Stimulated activated memory B cell treated with anti-CD40 and anti-IgM and Interleukin-4, amounts not matched to agents 10 μg/mL and 1 μg/mL and 100 μg/mL, for 72 hours (primary cell): Measurements from ENCODE around the gene SHOC2.
A peak's percentile ranks its signal among the peaks of the same experiment; 100 is the strongest.

Experiments
- ATAC-seq: fragments of 150-1000 bp; cut with Tn5 transposase; 2 replicates; pipeline ENCODE4 v1.10.0; 2021
- H3K27ac Mint-ChIP-seq: one replicate; pipeline ENCODE4 v1.8.0; 2022; ENCODE audit warnings: mild to moderate bottlenecking, mixed read lengths
- H3K27me3 Mint-ChIP-seq: one replicate; pipeline ENCODE4 v1.8.0; 2022; ENCODE audit warnings: mixed read lengths
- H3K36me3 Mint-ChIP-seq: one replicate; pipeline ENCODE4 v1.8.0; 2022; ENCODE audit warnings: mixed read lengths
- H3K4me1 Mint-ChIP-seq: one replicate; pipeline ENCODE4 v1.8.0; 2022; ENCODE audit warnings: mixed read lengths
- H3K4me3 Mint-ChIP-seq: one replicate; pipeline ENCODE4 v1.8.0; 2022; ENCODE audit warnings: mild to moderate bottlenecking, moderate library complexity, mixed read lengths
- H3K9me3 Mint-ChIP-seq: one replicate; pipeline ENCODE4 v1.8.0; 2022; ENCODE audit warnings: mixed read lengths

The SHOC2 gene

DNA sequence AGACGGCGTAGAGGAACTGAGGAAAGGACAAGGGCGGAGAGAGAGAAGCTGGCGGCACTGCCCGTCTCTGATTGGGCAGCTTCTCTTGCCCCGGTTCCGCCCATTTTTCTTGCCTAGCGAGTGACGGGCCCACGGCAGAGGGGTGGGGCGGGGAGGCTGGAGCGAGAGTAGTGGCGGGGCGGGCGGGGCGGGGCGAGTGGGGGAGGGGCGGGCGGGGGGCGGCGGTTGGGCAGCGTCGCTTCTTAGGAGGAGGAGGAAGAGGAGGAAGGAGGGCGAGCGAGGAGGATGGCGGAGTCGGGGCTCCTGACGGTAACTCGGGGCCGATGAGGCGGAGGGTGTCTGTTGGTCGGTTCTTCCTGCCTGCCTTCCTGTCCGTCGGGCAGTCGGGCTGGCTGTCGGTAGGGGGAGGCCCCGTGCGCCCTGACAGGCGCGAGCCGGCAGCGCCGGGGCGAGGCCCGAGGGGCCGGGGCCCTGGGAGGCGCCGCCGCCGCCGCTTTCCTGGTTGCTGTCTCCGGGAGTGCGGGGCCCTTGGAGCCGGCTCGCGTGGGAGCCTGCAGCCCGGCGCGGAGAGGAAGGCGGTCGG lies at the start of gene SHOC2:
SHOC2 (plus strand) TSS at position 256 of the 583 bp plus-strand sequence. CDS start 44,755 bp downstream, outside the sequence.
- H3K4me1 Mint-ChIP-seq, result peaks cover 37% of the 10 kb centered on the region
- H3K9me3 Mint-ChIP-seq, result no peaks in the 10 kb centered on the region
- H3K27me3 Mint-ChIP-seq, result no peaks in the 10 kb centered on the region
- peaks cover 5% of the 10 kb centered on the region for H3K36me3 Mint-ChIP-seq
- peak within 1 kb of the TSS; percentile 92 for H3K27ac Mint-ChIP-seq
- peak within 1 kb of the TSS; percentile 100 for H3K4me3 Mint-ChIP-seq
- peak; percentile 47 for ATAC-seq

DNA sequence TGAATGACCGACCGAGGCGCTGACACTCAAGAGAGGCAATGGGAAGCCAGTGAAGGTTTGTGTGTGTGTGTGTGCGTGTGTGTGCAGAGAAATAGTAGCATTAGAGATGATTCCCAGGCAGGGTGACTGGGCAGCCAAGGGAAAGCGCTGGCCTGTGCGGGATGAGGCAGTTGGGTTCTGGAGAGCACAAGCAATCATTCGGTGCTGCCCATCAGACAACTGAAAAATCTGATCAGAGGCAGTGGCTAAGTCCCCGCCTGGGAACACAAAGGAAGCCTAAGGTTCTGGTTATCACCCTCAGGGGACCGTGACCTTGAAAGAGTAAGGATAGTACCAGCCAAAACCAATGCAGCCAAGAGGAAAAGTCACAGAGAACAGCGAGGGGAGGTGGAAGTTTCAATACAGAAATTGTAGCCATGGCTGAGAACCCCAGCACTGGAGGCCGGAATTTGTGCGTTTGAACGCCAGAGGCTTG lies 48.5 kb upstream of the SHOC2 start:
- Mint-ChIP-seq H3K36me3 (no peaks in the 10 kb centered on the region), H3K9me3 (no peaks in the 10 kb centered on the region), H3K27me3 (no peaks in the 10 kb centered on the region), H3K4me3 (peak overlapping the region; percentile 86), H3K27ac (peak overlapping the region; percentile 93), H3K4me1 (peaks cover 64% of the 10 kb centered on the region)
- no peak for ATAC-seq

DNA sequence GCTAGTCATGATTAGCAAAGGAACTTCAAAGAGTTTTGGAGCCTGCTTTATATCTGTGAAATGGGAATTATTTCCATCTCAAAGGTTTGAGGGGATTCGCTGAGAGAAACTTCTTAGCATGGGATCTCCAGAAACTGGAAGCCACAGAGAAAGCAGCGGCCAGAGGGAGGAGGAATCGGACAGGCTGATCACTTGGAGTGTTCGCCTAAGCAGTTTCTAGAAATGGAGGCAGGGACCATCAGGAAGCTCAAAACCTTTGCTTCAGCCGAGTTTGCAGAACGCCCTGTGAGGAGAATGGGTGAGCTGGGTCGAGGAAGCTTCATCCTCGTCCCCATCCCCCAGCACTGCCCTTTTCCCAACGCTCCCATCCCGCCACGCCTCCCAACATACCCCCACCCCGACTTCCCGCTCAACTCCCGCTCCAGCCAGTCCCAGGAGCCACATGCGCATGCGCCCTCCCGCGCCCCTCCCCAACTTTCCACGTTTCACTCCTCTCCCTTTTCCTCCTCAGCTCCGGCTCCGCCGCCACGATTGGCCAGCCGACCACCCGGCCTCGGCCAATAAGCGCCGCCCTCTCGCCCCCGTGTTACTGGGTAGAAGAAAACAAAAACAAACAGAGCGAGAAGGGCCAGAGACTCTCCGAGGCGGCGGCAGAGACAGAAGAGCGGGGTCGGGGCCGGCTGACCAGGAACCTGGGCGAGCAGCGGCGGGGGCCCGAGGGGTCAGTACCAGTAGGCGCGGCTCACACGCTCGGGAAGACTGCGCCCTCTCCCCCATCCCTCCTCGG lies 47.9 kb upstream of the SHOC2 start, which contains the start of gene PDCD4:
PDCD4 (plus strand) TSS at position 631 of the 787 bp plus-strand sequence. CDS start 4,100 bp downstream, outside the sequence.
- H3K36me3 Mint-ChIP-seq, result no peaks in the 10 kb centered on the region
- peak within 1 kb of the TSS; percentile 86 for H3K4me3 Mint-ChIP-seq
- H3K27ac Mint-ChIP-seq, result peak within 1 kb of the TSS; percentile 93
- H3K9me3 Mint-ChIP-seq, result no peaks in the 10 kb centered on the region
- peak; percentile 93 for ATAC-seq
- no peaks in the 10 kb centered on the region for H3K27me3 Mint-ChIP-seq
- H3K4me1 Mint-ChIP-seq, result peaks cover 58% of the 10 kb centered on the region

DNA sequence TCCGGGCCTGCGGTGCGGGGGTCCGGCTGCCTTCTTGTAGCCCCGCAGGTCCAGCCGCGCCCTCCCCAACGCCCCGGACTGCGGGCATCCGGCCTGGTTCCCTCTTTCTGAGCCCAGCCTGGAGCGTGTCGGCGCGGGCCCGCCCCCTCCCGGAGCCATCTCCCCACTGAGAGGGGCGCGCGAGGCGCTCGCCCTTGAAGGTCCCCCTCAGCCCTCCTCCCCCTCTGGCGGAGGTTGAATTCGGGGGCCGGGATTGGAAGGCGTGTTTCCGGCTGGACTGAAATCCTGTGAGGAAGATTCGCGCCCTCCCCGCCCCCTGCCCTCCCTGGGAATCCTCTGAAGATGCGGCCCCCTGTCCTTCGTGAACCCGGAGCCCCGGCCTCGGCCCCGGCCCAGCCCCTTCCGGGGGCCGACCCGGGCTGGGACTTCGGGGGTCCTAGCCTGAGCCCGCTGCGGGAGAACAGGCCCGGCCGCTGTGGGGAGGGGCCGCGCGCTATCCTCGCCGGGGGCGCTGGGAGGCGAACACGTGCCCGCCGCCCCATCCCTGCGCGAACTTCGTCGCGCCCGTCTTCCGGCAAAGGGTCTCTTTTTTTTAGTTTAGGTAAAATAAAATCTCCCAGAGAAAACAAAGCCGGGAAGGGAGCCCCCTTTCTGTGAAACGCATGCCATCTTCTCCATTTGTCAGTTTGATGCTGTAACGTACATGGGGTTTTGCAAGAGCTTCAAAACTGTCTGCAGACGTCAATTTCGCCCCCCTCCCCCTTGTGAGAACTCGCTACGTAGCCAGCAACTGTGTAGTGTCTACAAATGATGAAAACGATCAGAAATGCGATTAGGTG lies 47.0 kb upstream of the SHOC2 start:
- H3K27me3 Mint-ChIP-seq, result no peaks in the 10 kb centered on the region
- peaks cover 51% of the 10 kb centered on the region for H3K4me1 Mint-ChIP-seq
- H3K9me3 Mint-ChIP-seq, result no peaks in the 10 kb centered on the region
- H3K27ac Mint-ChIP-seq, result peak overlapping the region; percentile 93
- ATAC-seq, result peak; percentile 85
- no peaks in the 10 kb centered on the region for H3K36me3 Mint-ChIP-seq
- H3K4me3 Mint-ChIP-seq, result peak overlapping the region; percentile 86

DNA sequence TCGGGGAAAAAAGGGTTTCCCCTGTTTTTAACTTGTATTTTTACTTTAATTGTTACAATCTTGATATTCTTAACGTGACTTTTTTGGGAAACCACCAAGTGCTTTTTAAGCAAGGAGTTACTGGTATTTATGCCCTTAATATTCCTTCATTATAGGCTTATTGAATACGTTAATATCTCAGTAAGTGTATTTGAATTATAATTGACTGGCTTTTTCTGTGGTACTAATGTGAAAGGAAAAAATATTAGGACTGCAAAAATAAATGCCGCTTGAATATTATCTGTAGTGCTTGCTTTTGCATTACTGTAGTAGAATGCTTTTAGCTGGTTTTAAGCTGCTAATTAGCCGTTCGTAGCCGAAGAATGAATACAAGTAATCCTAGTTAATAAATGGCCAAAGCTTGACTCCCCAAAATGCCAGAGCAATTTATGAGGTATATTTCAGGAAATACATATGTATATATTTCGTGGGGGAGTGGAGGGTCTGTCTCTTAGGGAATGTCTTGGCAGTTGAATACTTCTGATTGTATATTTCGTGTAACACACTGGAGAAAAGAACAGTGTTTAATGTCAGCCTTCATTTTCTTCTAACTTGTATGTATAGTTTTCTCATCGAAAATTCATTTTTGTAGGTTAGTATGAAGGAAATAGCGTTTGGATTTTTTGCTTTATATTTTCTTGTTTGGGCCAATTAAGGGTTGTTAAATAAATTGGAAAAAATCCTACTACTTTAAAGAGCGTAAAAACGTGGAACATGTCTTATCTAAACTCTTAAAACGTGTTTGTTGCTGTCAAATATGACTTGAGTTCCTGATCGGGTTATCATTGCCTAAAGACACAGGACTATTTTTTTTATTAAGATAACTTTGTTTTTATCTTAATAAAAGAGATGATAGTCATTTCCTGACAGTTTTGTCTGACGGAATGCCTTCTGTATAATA lies 46.1 kb upstream of the SHOC2 start:
- ATAC-seq, result no peak
- H3K4me3 Mint-ChIP-seq, result peak overlapping the region; percentile 86
- peaks cover 6% of the 10 kb centered on the region for H3K36me3 Mint-ChIP-seq
- peak overlapping the region; percentile 93 for H3K27ac Mint-ChIP-seq
- H3K9me3 Mint-ChIP-seq, result no peaks in the 10 kb centered on the region
- peaks cover 51% of the 10 kb centered on the region for H3K4me1 Mint-ChIP-seq
- no peaks in the 10 kb centered on the region for H3K27me3 Mint-ChIP-seq

DNA sequence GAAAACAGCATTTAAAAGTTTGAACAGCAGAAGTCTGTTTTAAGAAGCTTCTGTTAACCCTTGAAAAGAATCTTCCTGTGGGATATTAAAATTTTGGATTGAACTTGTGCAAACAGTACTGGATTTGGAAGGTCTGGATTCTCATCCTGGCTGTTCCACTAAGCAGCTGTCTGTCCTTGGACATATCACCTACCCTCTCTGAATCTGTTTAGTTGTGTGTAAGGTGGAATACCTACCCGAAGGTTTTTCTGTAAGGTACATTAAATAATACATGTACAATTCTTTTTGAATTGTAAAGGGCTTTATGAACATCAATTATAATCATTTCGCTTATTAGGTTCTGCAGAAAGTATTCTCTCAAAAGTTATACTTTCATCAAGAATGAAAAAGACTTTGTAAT lies 45.5 kb upstream of the SHOC2 start:
- no peak for ATAC-seq
- no peaks in the 10 kb centered on the region for H3K27me3 Mint-ChIP-seq
- H3K9me3 Mint-ChIP-seq, result no peaks in the 10 kb centered on the region
- peaks cover 51% of the 10 kb centered on the region for H3K4me1 Mint-ChIP-seq
- peak overlapping the region; percentile 61 for H3K4me3 Mint-ChIP-seq
- peak overlapping the region; percentile 93 for H3K27ac Mint-ChIP-seq
- H3K36me3 Mint-ChIP-seq, result peaks cover 13% of the 10 kb centered on the region

DNA sequence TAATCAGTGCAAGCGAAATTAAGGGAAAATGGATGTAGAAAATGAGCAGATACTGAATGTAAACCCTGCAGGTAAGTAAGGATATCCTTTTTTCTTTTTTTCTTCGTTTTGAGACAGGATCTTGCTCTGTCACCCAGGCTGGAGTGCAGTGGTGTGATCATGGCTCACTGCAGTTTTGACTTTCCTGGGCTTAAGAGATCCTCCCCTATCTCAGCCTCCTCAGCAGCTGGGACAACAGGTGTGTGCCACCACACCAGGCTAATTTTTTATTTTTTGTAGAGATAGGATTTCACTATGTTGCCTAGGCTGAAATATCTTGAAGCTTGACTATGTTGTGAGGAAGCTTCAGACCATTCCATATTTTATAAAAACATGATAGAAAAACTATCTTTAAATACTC lies 43.4 kb upstream of the SHOC2 start:
- H3K4me3 Mint-ChIP-seq, result no peak overlapping the region
- H3K27ac Mint-ChIP-seq, result peak overlapping the region; percentile 24
- H3K27me3 Mint-ChIP-seq, result no peaks in the 10 kb centered on the region
- no peaks in the 10 kb centered on the region for H3K9me3 Mint-ChIP-seq
- H3K36me3 Mint-ChIP-seq, result peaks cover 25% of the 10 kb centered on the region
- peaks cover 47% of the 10 kb centered on the region for H3K4me1 Mint-ChIP-seq
- no peak for ATAC-seq

DNA sequence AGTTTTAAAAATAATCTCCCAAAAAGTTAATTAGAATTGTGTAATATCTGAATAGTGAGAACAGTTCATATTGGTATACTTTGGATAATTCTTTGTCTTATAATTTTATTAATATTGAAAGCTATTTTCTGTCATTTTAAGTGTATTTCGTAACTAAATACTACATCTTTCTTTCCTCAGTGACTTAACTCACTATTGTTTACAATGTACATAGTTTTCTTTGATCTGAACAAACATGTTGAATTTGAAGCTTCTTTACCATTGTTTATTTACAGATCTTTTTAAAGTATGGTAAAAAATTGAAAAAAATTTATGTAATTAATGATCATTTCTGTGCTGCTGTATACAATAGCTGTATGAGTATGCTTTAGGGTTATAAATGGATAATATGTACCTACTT lies 42.6 kb upstream of the SHOC2 start:
- peaks cover 50% of the 10 kb centered on the region for H3K4me1 Mint-ChIP-seq
- H3K36me3 Mint-ChIP-seq, result peaks cover 33% of the 10 kb centered on the region
- H3K27ac Mint-ChIP-seq, result no peak overlapping the region
- no peak overlapping the region for H3K4me3 Mint-ChIP-seq
- no peaks in the 10 kb centered on the region for H3K27me3 Mint-ChIP-seq
- ATAC-seq, result no peak
- H3K9me3 Mint-ChIP-seq, result no peaks in the 10 kb centered on the region

DNA sequence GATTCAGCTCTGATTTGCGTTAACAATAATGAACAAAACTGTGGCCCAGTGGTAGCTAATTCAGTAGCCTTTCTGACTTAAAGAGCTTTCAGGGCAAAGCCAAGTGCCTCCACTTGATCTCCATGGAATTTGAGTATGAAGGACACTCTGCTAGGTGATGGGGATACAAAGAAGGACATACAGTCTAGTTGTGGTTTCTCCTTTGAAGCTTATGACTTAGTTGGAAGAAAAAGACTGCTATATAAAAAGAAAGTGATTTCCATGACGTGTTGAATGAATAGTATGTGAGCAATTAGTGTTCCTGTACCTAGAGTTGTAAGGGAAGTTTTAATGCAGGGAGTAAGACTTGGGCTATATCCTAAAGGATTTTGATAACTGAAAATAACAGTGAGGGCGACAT lies 39.4 kb upstream of the SHOC2 start:
- Mint-ChIP-seq H3K27ac (peak overlapping the region; percentile 71), H3K27me3 (no peaks in the 10 kb centered on the region), H3K9me3 (no peaks in the 10 kb centered on the region), H3K36me3 (peaks cover 49% of the 10 kb centered on the region), H3K4me3 (no peak overlapping the region), H3K4me1 (peaks cover 62% of the 10 kb centered on the region)
- no peak for ATAC-seq

DNA sequence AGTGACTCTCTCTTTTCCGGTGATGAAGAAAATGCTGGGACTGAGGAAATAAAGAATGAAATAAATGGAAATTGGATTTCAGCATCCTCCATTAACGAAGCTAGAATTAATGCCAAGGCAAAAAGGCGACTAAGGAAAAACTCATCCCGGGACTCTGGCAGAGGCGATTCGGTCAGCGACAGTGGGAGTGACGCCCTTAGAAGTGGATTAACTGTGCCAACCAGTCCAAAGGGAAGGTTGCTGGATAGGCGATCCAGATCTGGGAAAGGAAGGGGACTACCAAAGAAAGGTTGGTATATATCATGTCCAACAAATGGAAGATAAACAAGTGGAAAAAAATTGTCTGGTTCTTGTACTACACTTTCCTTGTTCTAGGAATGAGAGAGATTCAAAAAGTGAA lies 38.2 kb upstream of the SHOC2 start:
- Mint-ChIP-seq H3K4me3 (no peak overlapping the region), H3K4me1 (peaks cover 60% of the 10 kb centered on the region), H3K9me3 (no peaks in the 10 kb centered on the region), H3K27me3 (no peaks in the 10 kb centered on the region), H3K36me3 (peaks cover 56% of the 10 kb centered on the region), H3K27ac (no peak overlapping the region)
- no peak for ATAC-seq

DNA sequence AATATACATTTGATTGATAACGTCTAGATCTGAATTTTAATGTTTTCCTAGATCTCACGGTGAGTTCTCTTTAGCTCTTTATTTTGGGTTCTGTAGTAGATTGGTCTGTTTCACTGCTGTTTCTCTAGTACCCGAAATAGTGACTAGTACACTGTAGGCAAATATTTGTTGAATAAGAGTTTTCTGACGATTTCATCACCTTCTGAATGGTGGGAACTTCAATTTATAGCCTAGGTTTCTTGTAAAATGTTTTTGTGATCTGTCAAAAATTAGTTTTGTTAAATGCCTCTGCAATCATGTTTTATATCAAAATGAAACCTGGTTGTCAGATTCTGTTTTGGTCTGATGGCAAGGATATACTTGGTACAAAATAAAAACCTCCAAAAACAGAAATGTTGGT lies 37.5 kb upstream of the SHOC2 start:
- no peak for ATAC-seq
- Mint-ChIP-seq H3K27ac (no peak overlapping the region), H3K9me3 (no peaks in the 10 kb centered on the region)

DNA sequence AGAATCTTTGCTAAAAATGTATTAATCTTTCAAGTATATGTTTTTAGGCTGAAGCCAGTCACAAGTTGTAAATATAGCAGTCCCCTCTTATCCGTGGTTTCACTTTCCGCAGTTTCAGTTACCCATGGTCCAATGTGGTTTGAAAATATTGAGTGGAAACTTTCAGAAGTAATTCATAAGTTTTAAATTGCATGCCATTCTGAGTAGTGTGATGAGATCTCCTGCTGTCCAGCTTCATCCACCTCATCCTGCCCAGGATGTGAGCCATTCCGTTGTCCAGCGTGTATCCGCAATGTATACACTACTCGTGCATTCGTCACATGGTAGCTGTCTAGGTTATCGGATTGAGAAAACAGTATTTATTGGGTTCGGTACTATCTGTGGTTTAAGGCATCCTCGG lies 35.5 kb upstream of the SHOC2 start:
- Mint-ChIP-seq H3K4me3 (peak overlapping the region; percentile 4), H3K27ac (peak overlapping the region; percentile 13), H3K36me3 (peaks cover 52% of the 10 kb centered on the region), H3K9me3 (no peaks in the 10 kb centered on the region), H3K27me3 (no peaks in the 10 kb centered on the region), H3K4me1 (peaks cover 51% of the 10 kb centered on the region)
- peak; percentile 27 for ATAC-seq

More for the DNA sequence above, 37.5 kb upstream of the SHOC2 start:
- peaks cover 63% of the 10 kb centered on the region for H3K4me1 Mint-ChIP-seq
- H3K36me3 Mint-ChIP-seq, result peaks cover 58% of the 10 kb centered on the region
- H3K27me3 Mint-ChIP-seq, result no peaks in the 10 kb centered on the region
- H3K4me3 Mint-ChIP-seq, result no peak overlapping the region

DNA sequence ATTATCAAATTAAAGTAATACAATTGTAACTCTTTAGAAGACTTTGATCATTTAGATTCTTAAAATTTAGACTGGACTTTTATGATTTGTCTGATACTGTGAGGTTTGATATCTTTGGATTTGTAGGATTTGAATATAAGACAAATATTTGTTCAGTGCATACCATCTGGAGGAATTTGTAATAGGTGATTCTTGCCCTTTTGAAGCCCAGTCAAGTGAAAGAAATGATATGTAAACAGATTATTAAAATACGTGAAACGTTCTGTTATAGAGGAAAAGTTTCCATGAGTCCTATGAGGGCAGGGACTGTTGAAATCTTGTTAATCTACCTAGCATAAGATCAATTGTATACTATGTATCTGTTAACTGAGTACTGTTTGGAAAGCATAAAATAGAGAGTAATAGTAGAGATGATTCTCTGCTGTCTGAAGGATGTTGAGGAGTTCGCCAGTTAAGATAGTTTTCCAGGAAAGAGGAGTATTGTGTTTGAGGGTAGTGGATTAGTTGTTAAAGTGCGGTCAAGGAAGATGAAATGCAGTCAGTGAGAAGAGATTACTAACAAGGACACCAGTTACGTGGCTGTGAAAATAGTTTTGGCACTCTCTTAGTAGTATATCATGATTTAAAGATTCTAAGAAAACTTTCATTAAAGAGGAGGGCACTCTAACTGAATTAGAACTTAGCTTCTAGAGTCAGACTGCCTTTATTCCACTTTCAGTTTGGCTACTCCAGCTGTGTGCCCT lies 33.3 kb upstream of the SHOC2 start:
- H3K4me1 Mint-ChIP-seq, result peaks cover 33% of the 10 kb centered on the region
- H3K27ac Mint-ChIP-seq, result peak overlapping the region; percentile 4
- H3K9me3 Mint-ChIP-seq, result no peaks in the 10 kb centered on the region
- H3K4me3 Mint-ChIP-seq, result no peak overlapping the region
- no peaks in the 10 kb centered on the region for H3K27me3 Mint-ChIP-seq
- H3K36me3 Mint-ChIP-seq, result peaks cover 46% of the 10 kb centered on the region
- ATAC-seq, result no peak

DNA sequence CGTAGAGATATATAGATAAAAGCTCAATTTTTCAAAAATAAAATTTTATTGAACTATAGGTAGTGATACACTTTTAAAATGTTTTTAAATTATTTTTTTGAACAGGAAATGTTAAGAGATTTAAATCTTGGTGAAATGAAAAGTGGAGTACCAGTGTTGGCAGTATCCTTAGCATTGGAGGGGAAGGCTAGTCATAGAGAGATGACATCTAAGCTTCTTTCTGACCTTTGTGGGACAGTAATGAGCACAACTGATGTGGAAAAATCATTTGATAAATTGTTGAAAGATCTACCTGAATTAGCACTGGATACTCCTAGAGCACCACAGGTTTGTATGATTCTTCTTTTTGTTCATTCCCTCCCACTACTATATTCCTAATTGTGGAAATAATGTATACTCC lies 31.8 kb upstream of the SHOC2 start:
- no peaks in the 10 kb centered on the region for H3K9me3 Mint-ChIP-seq
- no peaks in the 10 kb centered on the region for H3K27me3 Mint-ChIP-seq
- no peak for ATAC-seq
- H3K27ac Mint-ChIP-seq, result peak overlapping the region; percentile 54
- H3K4me3 Mint-ChIP-seq, result no peak overlapping the region
- H3K36me3 Mint-ChIP-seq, result peaks cover 36% of the 10 kb centered on the region
- peaks cover 27% of the 10 kb centered on the region for H3K4me1 Mint-ChIP-seq
